GM18519 (cell line): ENCODE data around the gene LPA.
"Not testable (repeated sequence)": the region's sequence is repeated elsewhere in the genome, so short reads cannot be mapped to it uniquely, and the experiment has no call there.

Experiments used
- ATAC-seq: cut with Tn5 transposase; IDR thresholded peaks from one replicate; pipeline ENCODE4 v1.9.1; 2021; ENCODE audit warnings: mild to moderate bottlenecking, moderate library complexity; ENCODE audit not compliant: unreplicated experiment, low FRiP score

The LPA gene

GRCh38 chr6:160667639-160668481 is 3.8 kb upstream of the LPA start:
- peak; percentile 89 for ATAC-seq

GRCh38 chr6:160662842-160663241 is 1.2 kb downstream of the LPA start:
- ATAC-seq: no peak

DNA sequence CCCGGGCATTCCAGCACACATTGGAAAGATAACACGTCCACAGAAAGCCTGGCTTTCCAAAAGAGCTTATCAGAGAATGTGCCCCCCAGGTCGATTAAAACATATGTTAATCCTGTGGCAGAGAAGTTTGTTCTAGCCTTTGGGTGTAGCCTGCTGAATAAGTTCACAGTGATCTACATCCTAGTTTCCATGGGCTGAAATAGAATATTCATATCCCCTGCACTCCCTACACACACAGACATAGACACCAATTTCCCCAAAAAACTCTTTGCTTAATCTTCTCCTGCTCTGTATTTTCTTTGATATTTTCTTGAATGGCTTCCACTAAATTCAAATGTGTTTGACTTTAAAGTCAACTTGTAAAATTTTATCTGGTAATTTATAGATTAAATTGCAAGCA is 1.6 kb downstream of the LPA start:
- ATAC-seq: no peak

DNA sequence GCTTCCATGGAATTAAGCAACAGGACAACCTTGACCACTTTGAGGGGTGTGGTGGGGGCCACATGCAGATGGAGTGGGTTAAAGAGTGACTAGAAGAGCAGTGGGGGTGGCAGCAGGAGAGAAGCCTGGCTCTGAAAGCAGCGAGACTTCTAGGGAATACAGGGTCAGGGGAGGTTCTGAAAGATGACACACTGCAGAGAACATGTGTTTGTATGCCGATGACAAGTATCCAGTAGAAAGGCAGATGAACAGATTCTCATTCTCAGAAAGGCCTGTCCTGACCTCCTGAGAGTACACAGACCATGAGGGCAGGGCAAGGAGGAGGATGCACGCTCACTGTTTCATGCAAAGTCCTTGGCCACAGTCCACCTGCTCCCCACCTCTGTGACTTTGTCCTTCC is 2.9 kb downstream of the LPA start:
- ATAC-seq: no peak

DNA sequence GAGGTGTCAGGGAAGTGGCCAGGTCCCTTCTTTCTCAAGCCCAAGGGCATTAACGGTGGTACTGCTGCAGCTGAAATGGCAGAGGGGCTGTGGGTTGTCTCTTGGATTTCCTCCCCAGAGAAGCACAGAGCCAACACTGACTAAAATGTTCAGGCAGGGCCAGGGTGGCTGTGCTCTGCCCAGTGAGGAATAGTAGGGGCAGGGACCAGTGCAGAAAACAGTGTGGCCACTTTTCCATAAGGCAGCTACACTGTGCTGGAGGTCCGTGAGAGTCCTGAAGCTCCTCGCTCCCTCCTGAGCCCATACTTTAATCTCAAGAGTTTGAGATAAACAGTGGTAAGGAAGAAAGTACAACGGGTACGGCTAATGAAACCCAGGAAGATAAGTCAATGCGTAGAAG is 4.5 kb downstream of the LPA start:
- ATAC-seq: no peak

DNA sequence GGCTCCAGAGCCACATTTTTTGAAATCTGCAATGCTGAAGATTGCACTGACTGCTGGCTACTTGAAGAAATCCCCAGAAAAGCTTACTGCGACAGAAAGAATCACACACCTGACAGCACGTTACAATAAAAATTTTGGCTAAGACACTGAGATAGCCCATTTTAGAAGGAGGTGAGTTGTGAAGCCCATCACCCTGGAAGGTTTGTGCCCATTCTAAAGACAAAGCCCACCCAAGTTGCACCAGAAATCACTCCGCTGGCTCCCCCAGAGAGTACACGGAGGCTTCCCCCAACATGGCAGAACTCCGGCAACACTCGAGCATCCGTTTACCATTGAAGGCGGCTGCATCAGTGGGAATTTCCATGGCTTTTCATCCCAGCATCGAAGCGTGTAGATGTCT is 29.4 kb downstream of the LPA start:
- no peak for ATAC-seq

- ATAC-seq: no peak
These were observed 67.9 kb downstream of the LPA start for GRCh38 chr6:160595838-160596832.

- ATAC-seq: not testable (repeated sequence)
These were observed 68.8 kb downstream of the LPA start for GRCh38 chr6:160595297-160595696.

- ATAC-seq: no peak
These were observed 77.7 kb downstream of the LPA start for GRCh38 chr6:160586374-160586773.

DNA sequence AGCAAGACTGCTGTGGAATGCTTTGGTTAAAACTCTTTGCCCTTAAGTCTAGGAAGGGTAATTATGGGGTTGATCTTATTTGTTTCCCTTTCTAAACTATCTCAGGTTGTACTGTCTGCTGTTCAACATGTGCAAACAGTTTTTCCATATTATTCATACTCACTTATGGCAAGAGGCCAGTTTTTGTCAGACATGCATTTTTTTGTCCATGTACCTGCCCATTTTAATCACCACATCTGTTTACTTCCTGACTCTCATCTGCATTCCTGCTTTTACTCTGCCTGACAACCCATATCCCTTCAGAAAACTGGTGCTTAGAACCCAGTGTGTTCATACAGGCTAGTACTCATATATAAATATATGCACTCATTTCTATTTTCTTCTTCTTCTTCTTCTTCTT is 80.3 kb downstream of the LPA start:
- no peak for ATAC-seq

GRCh38 chr6:160581406-160581805 is 82.7 kb downstream of the LPA start:
- ATAC-seq: no peak

GRCh38 chr6:160578515-160578914 is 85.6 kb downstream of the LPA start:
- ATAC-seq: not testable (repeated sequence)

DNA sequence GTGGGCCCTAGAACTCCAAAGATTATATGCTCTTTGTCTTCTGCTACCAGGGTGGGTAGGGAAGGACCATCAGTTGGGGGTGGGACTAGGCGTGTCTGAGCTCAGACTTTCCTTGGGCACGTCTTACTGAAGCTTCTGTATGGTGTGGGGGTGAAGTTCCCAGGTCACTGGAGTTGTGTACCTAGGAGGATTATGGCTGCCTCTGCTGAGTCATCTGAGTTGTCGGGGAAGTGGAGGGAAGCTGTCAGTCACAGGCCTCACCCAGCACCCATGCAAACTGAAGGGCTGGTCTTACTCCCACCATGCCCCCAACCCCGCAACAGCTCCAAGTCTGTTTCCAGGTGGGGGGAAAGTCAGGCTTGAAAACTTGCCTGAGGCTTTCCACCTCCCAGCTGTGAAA is 90.1 kb downstream of the LPA start:
- ATAC-seq: no peak

GRCh38 chr6:160571201-160571600 is 92.9 kb downstream of the LPA start:
- ATAC-seq: not testable (repeated sequence)

- ATAC-seq: no peak
These were observed 119.3 kb downstream of the LPA start for GRCh38 chr6:160544802-160545201.

GRCh38 chr6:160535270-160535669 is 128.8 kb downstream of the LPA start:
- ATAC-seq: no peak

- ATAC-seq: peak; percentile 66
These were observed 129.9 kb downstream of the LPA start for GRCh38 chr6:160534050-160534696.

DNA sequence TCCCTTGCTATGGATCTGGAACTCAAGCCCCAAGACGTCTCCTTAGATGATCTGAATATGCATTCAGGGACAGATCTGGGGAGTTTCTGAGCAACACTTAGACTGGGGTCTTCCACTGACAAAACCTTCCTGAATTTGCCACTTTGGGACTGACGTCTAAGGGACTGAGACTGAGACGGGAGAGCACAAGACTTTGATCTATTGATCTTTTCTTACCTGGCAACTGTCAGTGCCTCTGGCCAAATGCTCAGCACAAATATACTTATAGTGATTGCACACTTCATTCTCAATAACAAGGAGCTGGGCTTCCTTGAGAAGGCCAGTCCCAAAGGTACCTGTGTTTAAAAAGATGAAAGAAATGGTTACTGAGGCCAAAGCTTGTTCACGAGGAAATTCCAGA is 131.8 kb downstream of the LPA start:
- no peak for ATAC-seq

- ATAC-seq: no peak
These were observed 132.2 kb downstream of the LPA start for GRCh38 chr6:160531826-160532225.

DNA sequence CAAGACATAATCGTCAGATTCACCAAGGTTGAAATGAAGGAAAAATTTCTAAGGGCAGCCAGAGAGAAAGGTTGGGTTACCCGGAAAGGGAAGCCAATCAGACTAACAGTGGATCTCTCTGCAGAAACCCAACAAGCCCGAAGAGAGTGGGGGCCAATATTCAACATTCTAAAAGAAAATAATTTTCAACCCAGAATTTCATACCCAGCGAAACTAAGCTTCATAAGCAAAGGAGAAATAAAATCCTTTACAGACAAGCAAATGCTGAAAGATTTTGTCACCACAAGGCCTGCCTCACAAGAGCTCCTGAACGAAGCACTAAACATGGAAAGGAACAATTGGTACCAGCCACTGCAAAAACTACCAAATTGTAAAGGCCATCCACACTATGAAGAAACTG is 134.6 kb downstream of the LPA start:
- not testable (repeated sequence) for ATAC-seq

DNA sequence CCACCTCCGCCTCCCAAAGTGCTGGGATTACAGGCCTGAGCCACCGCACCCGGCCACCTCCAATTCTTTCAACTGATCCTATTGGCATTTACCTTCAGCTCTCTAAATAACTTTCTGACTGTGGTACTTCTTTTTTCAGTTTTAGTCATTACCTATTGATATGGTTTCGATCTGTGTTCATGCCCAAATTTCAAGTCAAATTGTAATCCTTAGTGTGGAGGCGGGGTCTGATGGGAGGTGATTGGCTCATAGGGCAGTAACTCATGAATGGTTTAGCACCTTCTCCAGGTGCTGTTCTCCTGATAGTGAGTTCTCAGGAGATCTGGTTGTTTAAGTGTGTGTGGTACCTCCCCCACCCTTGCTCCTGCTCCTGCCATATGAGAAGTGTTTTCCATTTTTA is 140.9 kb downstream of the LPA start:
- ATAC-seq: peak; percentile 36
